Fibroblast of lung (primary cell): ENCODE measurements around the gene UNC13B.

ENCODE experiments used
- EZH2 ChIP-seq: IDR thresholded peaks from 2 replicates; pipeline ENCODE4 v1.5.1; 2012; ENCODE audit warnings: low read length, control low read depth, mild to moderate bottlenecking; ENCODE audit errors: missing control alignments
- TF ChIP-seq, protein P1 (sequence below), 2 donors: IDR thresholded peaks in 1 of 2; conservative IDR thresholded peaks in 1 of 2; 1 replicate in 1 of 2; 2 replicates in 1 of 2; pipeline ENCODE4 v1.5.1; 2011 to 2012; ENCODE audit warnings: low read length in 2 of 2, control low read depth in 1 of 2, inconsistent platforms in 1 of 2, low read depth in 1 of 2, mild to moderate bottlenecking in 1 of 2

DNA sequence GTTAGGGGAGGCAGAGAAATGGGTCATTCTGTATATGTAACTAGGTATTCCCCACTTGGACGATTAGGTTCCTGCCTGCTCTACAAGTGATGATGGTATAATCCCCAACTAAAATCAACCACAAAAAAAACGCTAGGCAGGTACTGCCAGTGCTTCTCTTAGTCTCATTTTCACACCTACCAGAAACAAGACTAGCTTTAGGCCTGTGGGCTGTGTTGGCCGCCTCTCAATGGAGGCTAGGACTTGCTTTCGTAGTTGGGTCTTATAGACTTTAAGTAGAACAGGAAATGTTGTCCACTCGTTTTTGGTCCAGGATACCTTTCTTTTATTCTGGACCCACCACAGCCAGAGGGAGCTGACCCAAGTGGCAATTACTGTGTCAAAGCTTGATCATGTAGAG is 111.8 kb downstream of the UNC13B start:
- TF ChIP-seq, protein P1, sequence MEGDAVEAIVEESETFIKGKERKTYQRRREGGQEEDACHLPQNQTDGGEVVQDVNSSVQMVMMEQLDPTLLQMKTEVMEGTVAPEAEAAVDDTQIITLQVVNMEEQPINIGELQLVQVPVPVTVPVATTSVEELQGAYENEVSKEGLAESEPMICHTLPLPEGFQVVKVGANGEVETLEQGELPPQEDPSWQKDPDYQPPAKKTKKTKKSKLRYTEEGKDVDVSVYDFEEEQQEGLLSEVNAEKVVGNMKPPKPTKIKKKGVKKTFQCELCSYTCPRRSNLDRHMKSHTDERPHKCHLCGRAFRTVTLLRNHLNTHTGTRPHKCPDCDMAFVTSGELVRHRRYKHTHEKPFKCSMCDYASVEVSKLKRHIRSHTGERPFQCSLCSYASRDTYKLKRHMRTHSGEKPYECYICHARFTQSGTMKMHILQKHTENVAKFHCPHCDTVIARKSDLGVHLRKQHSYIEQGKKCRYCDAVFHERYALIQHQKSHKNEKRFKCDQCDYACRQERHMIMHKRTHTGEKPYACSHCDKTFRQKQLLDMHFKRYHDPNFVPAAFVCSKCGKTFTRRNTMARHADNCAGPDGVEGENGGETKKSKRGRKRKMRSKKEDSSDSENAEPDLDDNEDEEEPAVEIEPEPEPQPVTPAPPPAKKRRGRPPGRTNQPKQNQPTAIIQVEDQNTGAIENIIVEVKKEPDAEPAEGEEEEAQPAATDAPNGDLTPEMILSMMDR (conservative IDR thresholded peaks at IDR 0.05 in 1 of 2, IDR thresholded peaks at IDR 0.05 in 1 of 2; ENCODE audit: low read depth in 1 of 2, low read length in 2 of 2), result no peak
- TF ChIP-seq EZH2, result no peak
